HG03095 (cell line): ENCODE results near the gene GPC6.

Experiments used
- ATAC-seq: cut with Tn5 transposase; IDR thresholded peaks from one replicate; pipeline ENCODE4 v1.9.1; 2021; ENCODE audit warnings: moderate library complexity; ENCODE audit not compliant: unreplicated experiment

The GPC6 gene

GRCh38 chr13:93266681-93267080, 40.1 kb downstream of the GPC6 start:
- ATAC-seq = no peak

- no peak for ATAC-seq
Measured at GRCh38 chr13:93268327-93269028, 41.9 kb downstream of the GPC6 start.

- ATAC-seq = no peak
Measured at GRCh38 chr13:93270769-93271742, 44.4 kb downstream of the GPC6 start.

GRCh38 chr13:93279982-93280381, 53.4 kb downstream of the GPC6 start:
- ATAC-seq = no peak

- no peak for ATAC-seq
Measured at GRCh38 chr13:93280688-93281087, 54.1 kb downstream of the GPC6 start.

- no peak for ATAC-seq
Measured at GRCh38 chr13:93283255-93283654, 56.6 kb downstream of the GPC6 start.

GRCh38 chr13:93284064-93284463, 57.5 kb downstream of the GPC6 start:
- ATAC-seq = no peak

GRCh38 chr13:93286047-93286446, 59.4 kb downstream of the GPC6 start:
- no peak for ATAC-seq

GRCh38 chr13:93289053-93289452, 62.4 kb downstream of the GPC6 start:
- ATAC-seq = no peak

GRCh38 chr13:93289842-93290241, 63.2 kb downstream of the GPC6 start:
- ATAC-seq = no peak

GRCh38 chr13:93290503-93290902, 63.9 kb downstream of the GPC6 start:
- ATAC-seq = no peak

- ATAC-seq = no peak
Measured at GRCh38 chr13:93292366-93292765, 65.8 kb downstream of the GPC6 start.

GRCh38 chr13:93293710-93294109, 67.1 kb downstream of the GPC6 start:
- no peak for ATAC-seq

- ATAC-seq = no peak
Measured at GRCh38 chr13:93296584-93296983, 70.0 kb downstream of the GPC6 start.

- ATAC-seq = no peak
Measured at GRCh38 chr13:93298713-93299112, 72.1 kb downstream of the GPC6 start.

- no peak for ATAC-seq
Measured at GRCh38 chr13:93304134-93304533, 77.5 kb downstream of the GPC6 start.

GRCh38 chr13:93304868-93305613, 78.4 kb downstream of the GPC6 start:
- ATAC-seq = no peak

- no peak for ATAC-seq
Measured at GRCh38 chr13:93305886-93306285, 79.3 kb downstream of the GPC6 start.

- ATAC-seq = no peak
Measured at GRCh38 chr13:93307136-93307535, 80.5 kb downstream of the GPC6 start.

- no peak for ATAC-seq
Measured at GRCh38 chr13:93307651-93308050, 81.0 kb downstream of the GPC6 start.

- ATAC-seq = no peak
Measured at GRCh38 chr13:93309886-93310523, 83.4 kb downstream of the GPC6 start.
